NOMO-1 treated with DMSO at 0.1 percent for 48 hours (cell line): ENCODE results near the gene LGALS9B.
"Not testable (repeated sequence)": the region's sequence is repeated elsewhere in the genome, so short reads cannot be mapped to it uniquely, and the experiment has no call there.

Experiments
- DNase-seq: peaks from one replicate; lab custom pipeline; 2025; ENCODE audit not compliant: unreplicated experiment; lab: John Stamatoyannopoulos, UW

Gene LGALS9B

DNA sequence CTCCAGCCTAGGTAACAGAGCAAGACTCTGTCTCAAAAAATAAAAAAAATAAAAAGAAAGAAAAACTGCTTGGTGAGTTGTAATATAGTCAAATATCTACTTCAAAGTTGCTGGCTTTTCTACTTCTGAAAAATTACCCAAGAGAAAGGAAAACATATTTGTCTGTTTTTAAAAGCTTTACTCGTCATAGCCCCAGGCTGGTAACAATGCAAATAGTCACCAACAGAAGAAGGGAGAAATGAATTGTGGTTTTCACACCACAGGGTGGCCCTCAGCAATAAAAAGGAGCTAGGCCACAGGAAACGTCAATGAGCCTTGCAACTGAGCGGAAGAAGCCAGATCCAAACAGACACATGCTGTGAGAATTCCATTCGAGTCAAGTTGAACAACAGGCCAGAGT, 1.8 kb upstream of the LGALS9B start:
- DNase-seq = not testable (repeated sequence)

DNA sequence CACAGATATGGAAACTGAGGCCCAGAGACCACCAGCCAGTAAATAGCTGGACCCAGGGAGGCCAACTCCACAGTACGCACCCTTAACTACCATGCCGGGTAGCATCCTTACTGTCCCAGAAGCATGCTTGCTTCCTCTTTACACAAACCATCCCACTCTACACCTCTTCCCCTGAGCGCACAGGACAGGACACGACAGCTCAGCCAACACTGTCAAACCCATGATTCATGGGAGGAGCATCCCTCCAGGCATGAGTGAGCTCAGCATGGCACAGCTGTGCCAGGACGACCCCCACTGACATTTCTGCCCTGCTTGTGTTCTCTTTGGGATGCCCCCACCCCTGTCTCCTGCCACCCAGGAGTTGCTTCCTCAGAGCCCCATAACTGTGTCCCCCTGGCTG, 340 bp downstream of the LGALS9B start:
- DNase-seq = not testable (repeated sequence)

DNA sequence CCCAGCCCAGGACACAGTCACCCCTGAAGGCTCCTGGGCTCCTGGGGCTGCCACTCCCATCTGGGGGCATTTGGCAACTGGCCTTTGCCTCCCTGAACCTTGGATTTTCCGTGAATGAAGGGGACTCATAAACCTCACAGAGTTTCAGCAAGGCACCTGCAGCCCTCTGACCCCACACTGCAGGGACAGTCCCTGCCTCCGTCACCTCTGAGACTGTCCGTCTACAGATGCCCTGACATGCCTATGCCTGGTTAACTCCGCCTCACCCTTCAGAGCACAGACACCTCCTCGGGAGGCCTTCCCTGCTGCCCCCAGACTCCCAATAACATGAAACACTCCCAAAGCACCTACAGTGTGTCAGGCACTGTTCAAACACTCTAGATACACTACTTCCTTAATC, 786 bp downstream of the LGALS9B start:
- not testable (repeated sequence) for DNase-seq

DNA sequence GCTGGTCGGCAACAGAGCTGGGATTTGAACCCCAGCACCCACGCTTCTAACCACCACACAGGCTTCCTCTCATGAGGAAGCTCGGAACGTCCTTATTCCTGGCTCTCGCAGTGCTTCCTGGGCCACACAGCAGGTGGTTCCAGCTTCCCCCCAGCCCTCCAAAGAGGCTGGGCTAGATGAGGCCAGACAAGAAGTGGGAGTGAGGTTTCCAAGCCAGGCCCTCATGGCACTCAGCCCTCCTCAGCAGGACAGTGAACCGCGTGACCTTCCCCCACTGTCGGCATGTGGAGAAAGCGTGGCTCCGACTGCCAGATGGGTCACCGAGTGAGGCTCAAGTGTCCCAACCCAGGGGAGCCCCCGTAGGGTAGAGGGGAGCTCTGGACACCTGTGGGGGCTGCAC, 1.8 kb downstream of the LGALS9B start:
- not testable (repeated sequence) for DNase-seq

DNA sequence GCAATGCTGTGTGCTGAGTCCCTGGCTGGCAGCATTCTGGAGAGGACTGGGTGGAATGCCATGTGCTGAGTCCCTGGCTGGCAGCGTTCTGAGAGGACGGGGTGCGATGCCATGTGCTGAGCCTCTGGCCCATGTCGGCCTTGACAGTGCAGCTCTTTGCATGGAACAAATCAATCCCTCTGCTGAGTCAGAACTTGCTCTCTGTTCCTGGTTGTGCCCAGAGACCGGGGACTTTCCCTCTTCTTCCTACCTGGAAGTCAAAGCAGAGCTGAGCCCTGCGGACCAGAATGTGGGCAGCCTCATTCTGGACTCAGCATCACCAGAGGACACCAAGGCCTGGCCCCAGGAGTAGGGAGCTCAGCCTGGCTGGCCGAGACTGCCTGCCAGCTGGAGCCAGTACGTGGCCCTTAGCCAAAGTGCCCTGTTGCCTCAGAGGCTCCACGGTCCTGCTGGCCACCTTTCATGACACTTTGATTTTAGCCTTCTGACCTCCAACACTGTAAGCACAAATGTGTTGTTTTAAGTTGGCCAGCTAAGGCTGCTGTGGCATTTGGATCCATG, 2.4 kb downstream of the LGALS9B start:
- DNase-seq = not testable (repeated sequence)

DNA sequence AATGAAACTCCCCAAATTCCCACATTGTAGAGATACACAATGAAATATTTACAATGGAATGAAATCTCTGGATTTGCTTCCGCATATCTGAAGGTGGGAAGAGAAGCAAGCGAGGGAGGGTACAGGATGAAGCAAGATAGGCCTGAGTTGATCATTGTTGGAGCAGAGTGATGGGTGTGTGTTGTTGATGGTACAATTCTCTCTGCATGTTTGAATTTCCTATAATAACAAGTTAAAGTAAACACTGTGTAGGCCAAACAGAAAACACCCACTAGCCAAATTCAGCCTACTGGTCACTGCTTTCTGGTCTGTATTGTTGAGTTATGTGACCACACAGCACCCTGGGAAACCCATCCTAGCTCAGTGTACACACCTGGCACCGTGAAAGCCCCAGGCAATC, 5.2 kb downstream of the LGALS9B start:
- DNase-seq = not testable (repeated sequence)

DNA sequence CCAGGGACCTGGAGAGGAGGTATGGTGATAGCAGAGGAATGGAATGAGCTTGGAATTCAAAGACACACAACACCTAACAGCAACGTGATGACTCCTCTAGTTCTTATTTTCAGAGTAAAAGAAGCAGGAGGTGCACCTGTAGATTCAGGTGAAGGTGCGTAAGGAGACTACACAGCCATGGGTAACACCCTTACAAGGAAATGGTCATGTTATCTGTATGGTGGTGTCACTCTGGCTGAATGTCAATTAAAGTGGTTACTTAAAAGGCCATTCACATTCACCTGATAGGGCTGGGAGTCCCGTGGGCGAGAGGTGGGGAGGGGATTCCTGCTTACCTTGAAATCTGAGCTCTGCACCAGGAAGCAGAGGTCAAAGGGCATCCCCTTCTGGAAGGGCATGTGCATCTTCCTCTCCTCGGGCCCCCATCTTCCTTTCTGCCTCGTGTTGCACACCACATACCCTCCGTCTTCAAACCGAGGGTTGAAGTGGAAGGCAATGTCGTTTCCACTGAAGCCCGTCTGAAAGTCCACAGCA, 9.4 kb downstream of the LGALS9B start:
- DNase-seq = not testable (repeated sequence)

DNA sequence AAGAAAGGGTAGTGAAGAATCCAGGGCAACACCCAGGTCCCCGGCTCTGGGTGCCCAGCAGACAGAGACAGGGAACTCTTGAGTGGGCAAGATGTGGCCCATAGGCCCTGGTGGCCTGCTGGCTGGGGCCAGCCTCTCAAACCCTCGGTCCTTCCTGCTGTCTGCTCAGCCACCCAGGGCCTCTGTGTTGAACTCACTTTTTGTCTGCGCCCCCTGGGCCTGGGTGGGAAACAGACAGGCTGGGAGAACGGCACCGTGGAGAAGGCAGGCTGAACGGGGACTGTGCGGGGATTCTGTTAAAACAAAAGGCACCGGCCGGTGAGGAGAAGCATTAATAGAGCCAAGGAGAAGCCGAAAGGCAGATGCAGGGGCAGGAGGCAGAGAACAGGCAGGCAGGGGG, 12.2 kb downstream of the LGALS9B start:
- not testable (repeated sequence) for DNase-seq

DNA sequence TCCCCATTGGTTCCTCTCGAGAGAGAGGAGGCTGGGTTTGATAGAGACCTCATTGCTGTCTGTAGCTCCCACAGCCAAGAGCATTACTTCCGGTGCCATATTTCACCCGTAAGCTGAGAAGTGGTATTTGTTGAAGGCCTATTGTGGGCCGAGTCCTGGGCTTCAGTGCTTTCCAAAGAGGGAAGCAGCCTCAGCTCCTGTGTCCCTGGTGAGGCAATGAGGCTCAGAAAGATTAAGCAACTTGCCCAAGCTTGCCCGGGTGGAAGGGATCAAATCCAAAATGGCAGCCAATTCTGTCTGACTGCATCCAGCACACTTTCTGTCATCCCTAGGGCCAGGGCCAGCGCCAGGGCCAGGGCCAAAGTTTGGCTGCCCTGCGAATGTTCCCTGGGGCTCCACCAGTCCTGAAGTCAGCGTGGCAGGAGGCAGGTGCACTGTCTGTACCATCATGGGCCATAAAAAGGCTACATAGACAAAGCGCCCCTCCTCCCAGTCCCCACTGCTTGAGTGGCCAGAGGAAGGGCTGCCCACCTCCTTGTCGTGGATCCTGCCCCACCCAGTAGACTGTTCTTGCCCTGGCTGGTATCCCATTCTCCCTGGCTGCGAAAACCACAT, 13.4 kb downstream of the LGALS9B start:
- not testable (repeated sequence) for DNase-seq

DNA sequence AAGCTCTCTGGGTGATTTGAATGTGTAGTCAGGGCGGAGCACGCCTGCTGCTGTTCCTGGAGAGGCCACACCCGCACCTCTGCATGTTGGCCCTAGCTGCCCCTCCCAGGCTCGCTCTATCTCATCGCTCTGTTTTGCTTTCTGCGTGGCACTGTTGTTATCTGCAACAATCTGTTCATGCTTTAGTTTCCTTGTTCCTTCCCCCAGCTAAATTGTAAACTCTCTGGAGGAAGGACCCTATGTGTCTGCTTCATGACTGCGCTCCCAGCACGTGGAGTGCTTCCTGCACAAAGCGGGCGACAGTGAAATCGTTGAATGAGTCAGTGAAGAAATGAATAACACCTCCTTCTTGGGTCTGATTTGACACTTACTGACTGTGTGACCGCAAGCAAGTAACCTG, 16.5 kb downstream of the LGALS9B start:
- DNase-seq = peak; percentile 25

DNA sequence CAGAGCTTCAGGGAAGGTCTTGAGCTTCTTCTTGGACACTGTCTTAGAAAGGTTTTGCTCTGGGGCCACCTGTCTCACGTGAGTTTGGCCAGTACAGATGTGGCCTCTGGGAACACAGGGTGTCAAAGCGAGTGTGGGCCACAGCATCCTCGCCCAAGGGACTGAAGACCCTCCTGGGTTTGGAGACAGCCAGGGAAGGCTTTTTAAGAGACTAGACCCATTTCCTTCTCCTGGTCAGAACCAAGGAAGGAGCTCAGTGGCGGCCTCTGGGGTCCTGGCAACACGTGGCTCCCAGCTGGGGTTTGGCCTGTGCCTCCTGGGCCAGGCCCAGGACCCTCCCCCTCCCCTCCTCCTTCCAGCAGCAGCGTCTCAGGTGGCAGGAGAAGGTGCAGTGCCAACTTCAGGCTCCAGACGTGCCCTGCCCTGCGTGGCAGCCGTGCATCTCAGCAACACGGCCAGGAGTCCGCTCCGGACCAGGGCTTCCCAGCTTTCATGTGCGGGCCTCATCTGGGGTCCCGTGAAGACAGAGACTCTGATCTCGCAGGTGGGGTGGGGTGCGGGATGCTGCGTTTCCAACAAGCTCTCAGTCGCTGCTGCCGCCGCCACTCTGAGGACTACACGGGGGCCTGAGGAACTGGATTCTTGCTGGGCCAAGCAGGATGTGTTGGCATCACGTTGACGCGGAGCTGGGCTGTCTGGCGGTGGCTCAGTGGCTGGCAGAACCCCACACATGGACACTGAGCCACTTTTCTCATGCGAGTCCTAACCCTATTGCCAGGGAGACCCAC, 19.6 kb downstream of the LGALS9B start:
- DNase-seq = not testable (repeated sequence)

DNA sequence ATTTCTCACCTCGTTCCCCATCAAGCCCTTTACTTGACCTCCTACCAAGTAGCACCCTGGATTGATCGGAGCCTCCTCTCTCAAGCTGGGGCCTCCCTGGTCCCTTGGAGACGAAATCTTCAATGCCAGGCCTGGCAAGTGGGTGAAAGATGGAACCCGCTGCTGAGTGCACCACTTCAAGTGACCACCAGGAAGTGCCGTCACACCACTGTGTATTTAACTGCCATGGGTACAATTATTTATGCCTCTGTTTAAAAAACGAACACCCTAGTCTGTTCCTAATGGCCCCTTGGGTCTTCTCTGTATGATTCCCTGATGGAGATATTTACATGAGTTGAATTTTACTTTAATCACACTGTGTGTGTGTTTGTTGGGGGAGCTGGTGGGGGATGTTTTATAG, 20.4 kb downstream of the LGALS9B start:
- DNase-seq = not testable (repeated sequence)

DNA sequence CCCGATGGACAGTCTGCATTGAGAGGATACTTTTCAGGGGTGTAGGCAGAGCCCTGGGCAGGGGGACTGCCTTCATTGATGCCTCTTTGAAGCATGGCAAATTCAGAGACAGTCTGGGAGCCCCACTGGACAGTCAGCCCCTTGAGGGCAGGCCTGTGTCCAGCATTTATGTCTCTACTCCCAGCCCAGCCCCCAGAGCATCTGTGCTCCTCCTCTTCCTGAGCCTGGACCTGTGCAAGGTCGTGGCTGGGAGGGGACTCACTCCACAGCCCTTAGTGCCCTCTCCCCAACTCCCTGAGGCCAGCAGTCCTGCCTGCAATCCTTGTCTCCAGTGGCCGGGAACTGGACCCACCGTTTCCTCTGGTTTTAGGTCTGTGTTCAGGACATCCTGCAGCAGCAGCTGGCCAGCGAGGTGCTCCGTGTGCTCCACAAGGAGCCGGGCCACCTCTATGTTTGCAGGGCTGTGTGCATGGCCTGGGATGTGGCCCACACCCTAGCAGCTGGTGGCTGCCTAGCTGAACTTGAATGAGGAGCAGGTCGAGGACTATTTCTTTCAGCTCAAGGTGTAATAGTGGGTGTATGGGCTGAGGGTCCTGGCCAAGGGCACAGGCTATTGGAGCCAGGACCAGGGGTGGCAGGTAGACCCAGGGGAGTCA, 22.6 kb downstream of the LGALS9B start:
- DNase-seq = not testable (repeated sequence)

DNA sequence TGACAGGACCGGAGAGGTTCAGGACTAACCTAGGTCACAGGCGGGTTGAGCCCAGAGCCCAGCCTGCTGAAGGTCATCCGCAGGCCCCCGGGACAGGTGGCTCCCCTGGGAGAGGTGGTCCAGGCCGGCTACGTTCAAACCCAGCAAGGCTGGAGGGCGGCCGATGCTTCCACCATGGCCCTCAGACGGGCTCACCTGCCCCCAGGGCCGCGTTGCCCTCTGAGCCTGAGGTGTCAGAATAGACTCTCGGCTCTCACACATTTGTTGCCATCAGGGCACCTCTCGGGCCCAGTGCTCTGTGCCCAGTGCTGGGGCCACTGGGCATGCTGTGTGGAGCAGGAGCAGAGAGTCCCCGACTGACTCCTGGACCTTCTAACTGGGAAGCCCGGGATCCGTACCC, 23.2 kb downstream of the LGALS9B start:
- DNase-seq = not testable (repeated sequence)

DNA sequence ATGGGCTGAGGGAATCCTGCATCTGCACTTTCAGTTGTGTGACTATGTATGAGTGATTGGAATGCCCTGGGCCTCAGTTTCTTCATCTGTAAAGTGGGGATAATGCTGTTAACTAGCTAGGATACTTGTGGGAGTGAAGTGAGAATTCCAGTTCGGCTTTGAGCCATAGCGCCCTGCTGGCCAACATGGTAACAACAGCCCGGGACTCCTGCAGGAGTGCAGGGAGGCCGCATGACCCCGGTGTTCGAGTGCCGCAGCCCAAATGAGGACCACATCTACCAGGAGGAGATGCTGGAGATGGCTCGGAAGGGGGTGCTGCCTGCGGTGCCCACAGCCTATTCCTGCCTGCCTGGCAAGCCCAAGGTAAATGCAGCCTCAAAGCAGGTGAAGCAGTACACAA, 23.7 kb downstream of the LGALS9B start:
- DNase-seq = not testable (repeated sequence)

DNA sequence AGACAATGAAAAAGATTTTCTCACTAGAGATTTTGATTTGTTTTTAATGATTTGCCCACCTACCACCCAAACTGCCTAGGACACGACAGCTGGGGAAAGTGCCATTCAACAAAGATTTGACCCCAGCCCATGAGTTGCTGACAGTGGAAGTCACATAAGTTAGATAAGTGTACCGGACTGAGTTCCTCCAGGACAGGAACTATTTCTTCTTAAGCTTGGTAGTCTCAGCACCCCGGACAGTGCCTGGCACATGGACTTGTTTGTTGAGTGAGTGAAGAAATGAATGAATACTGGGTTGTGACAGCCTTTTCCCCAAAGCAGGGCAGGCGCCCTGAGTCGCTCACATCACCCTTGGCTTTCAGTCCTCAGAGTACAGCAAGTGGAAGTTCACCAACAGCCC, 26.7 kb downstream of the LGALS9B start:
- DNase-seq = not testable (repeated sequence)

DNA sequence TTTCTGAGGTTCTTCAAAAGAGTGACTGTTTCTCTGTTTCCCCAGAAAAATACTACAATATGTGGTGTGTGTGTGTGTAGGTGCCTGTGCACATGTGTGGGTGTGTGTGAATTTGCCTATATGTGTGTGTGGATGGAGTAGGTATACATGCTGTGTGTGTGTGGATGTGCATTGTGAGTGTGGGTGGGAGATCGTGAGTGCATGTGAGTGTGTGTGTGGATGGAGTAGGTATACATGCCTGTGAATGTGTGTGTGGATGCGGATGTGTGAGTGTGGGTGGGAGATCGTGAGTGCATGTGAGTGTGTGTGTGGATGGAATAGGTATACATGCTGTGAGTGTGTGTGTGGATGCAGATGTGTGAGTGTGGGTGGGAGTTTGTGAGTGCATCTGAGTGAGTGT, 32.2 kb downstream of the LGALS9B start:
- not testable (repeated sequence) for DNase-seq

DNA sequence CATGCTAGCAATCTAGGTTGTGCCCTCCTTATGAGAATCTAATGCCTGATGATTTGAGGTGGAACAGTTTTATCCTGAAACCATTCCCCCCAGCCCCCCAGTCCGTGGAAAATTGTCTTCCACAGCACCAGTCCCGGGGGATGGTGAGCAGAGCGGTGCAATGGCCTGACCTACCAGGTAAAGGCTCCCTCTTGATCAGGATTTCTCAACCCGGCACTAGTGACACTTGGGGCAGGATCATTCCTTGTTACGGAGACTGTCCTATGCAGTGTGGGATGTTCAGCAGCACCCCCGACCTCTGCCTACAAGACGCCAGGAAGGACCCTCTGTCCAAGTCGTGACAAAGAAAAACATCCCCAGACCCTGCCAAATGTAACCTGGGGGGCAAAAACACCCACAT, 34.0 kb downstream of the LGALS9B start:
- DNase-seq = not testable (repeated sequence)

DNA sequence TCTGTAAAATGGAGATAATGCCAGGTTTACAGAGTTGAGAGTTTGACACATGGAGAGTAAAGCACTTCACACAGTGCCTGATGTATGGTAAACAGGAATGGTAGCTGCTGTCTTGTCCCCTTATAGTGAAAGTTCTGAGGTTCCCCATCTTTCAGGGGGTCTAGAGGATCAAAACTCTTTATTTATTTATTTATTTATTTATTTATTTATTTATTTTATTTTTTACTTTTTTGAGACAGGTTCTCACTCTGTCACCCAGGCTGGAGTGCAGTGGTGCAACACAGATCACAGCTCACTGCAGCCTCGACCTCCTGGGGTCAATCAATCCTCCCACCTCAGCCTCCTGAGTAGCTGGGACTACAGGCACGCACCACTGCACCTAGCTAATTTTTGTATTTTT, 40.1 kb downstream of the LGALS9B start:
- DNase-seq = not testable (repeated sequence)

DNA sequence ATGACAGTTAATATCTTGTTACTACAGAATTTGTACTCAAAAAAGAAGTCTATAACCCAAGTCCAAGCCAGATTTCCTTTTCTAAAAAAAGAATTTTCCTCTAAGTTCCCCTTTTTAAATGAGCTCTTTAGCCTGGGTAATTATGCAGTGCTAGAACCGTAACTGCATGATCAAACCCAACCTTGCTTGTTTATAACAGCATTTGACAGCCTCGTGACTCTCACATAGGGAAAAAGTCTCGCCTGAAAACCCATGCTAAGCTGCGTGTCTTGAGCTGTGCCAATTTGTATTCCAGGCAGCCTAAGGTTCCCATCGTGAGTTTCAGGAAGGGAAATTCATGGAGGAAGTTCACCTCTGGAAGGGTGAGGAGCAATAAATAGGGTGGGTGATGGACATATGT, 44.5 kb downstream of the LGALS9B start:
- DNase-seq = not testable (repeated sequence)

DNA sequence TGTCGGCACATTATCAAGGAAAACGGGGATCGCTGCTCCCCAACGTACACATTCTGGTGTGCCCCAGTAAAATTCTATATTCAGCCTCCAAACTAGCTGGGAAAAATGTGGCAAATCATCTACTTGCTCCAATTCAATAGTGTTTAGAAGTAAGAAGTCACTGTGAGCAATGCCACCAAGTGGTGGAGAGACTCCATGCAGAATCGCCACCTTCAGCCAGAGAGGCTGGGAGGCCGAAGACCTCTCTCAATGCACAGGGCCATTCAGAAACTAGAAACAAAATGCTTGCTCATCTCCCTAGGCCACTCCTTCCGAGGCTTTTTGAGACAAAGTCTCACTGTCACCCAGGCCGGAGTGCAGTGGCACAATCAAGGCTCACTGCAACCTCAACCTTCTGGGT, 48.5 kb downstream of the LGALS9B start:
- not testable (repeated sequence) for DNase-seq
